Transverse colon (tissue), 4 donors: ENCODE measurements around the gene IPO11. TPM values are rescaled to one million over a fixed set of nuclear protein-coding genes. Genes with fewer than 3 reads are reported as not detected.

ENCODE experiments used
- DNase-seq: peaks from one replicate; pipeline ENCODE4 v3.0.0-alpha.2; 2019
- H3K27ac ChIP-seq, 4 donors: fragments of 200-600 bp; sonication (generic); 2 replicates each; pipeline ENCODE4 v1.5.1; 2016 to 2018; ENCODE audit warnings: inconsistent platforms in 4 of 4
- H3K27me3 ChIP-seq: fragments of 200-600 bp; sonication (generic); 2 replicates; pipeline ENCODE4 v1.5.1; 2017; ENCODE audit warnings: inconsistent platforms
- H3K36me3 ChIP-seq, 4 donors: fragments of 200-600 bp; sonication (generic); 2 replicates each; pipeline ENCODE4 v1.5.1; 2017 to 2019; ENCODE audit warnings: inconsistent platforms in 4 of 4
- H3K4me1 ChIP-seq, 4 donors: fragments of 200-600 bp; sonication (generic); 2 replicates each; pipeline ENCODE4 v1.5.1; 2017 to 2020; ENCODE audit warnings: inconsistent platforms in 4 of 4
- H3K4me3 ChIP-seq, 4 donors: fragments of 200-600 bp; sonication (generic); 1 replicate in 1 of 4; 2 replicates in 3 of 4; pipeline versions ENCODE4 v1.5.1 to v1.6.1; 2017 to 2019; ENCODE audit warnings: inconsistent platforms in 4 of 4
- H3K9me3 ChIP-seq, 2 donors: fragments of 200-600 bp; sonication (generic); 2 replicates each; pipeline ENCODE4 v1.5.1; 2017 to 2019; ENCODE audit warnings: inconsistent platforms in 2 of 2
- CTCF ChIP-seq, 5 experiments: fragments of 200-600 bp in 3 of 5; fragments of 450-650 bp in 2 of 5; sonication (generic) in 3 of 5; IDR thresholded peaks; 1 replicate in 2 of 5; 2 replicates in 3 of 5; pipeline ENCODE4 v1.5.1; 2016 to 2017; ENCODE audit warnings: antibody characterized with exemption in 5 of 5, inconsistent platforms in 3 of 5, mild to moderate bottlenecking in 2 of 5, moderate library complexity in 1 of 5
- EP300 ChIP-seq: sonication (generic); formaldehyde crosslinking; IDR thresholded peaks from one replicate; pipeline ENCODE4 v1.6.1; 2017; ENCODE audit warnings: antibody characterized with exemption, low read depth
- POLR2A ChIP-seq: fragments of 450-650 bp; IDR thresholded peaks from one replicate; pipeline ENCODE4 v1.6.1; 2016; ENCODE audit warnings: antibody characterized with exemption, mild to moderate bottlenecking, moderate library complexity
- POLR2AphosphoS5 ChIP-seq, 3 donors: sonication (generic); formaldehyde crosslinking; IDR thresholded peaks; one replicate each; pipeline ENCODE4 v1.6.1; 2016; ENCODE audit warnings: antibody characterized with exemption in 3 of 3
- WGBS, 2 donors: methylation state at CpG; one replicate each; pipeline ENCODE4 v1.1.5; 2018; ENCODE audit warnings: low coverage in 1 of 2; 5-methylcytosine and 5-hydroxymethylcytosine counted together
- in situ Hi-C, 4 donors: fragments of 200-750 bp; cut with MboI; loops; one replicate each; pipeline versions ENCODE4 v1.15.0 to v1.15.1; 2017; ENCODE audit warnings: low sequenced_read_pairs in 3 of 4, low pct_ligation_motif_present in 1 of 4, low pct_unique_long_range_greater_than_20kb in 1 of 4
- intact Hi-C: fragments of 100-400 bp; cut with DNase I; formaldehyde crosslinking; loops from one replicate; pipeline ENCODE4 v1.15.1; 2023; ENCODE audit warnings: low total_unique reads
- total RNA-seq, 4 donors: library from RNA; depleted of rRNA; stranded (reverse); fragments of >200 nt; gene quantifications; one replicate each; pipeline ENCODE4 v1.1.0, GENCODE V29; 2016

IPO11 gene
- total RNA-seq, 4 donors from 2014 or later: 6.4 to 37.8 (median 16.3) TPM

- Histone ChIP-seq H3K27ac (no peak overlapping the region), H3K4me1 (no peaks in the 10 kb centered on the region), H3K9me3 (no peaks in the 10 kb centered on the region), H3K36me3 (no peaks in the 10 kb centered on the region), H3K27me3 (no peaks in the 10 kb centered on the region), H3K4me3 (no peak overlapping the region)
- 69 to 86% methylated on average over 1 of the region's 1 CpG for WGBS, 2 donors
- no peak for TF ChIP-seq EP300
- TF ChIP-seq POLR2A: no peak
- intact Hi-C loops (loop anchor here (1.0 kb wide), 1 partner anchor 38 kb away; no protein-coding TSS in a partner anchor), in situ Hi-C loops (no loop called here)
- no peak for DNase-seq
These were observed 194.3 kb downstream of the IPO11 start for GRCh38 chr5:62606878-62607277.

- 91 to 97% methylated on average over 2 to 4 of the region's 4 CpGs for WGBS, 2 donors
- Histone ChIP-seq H3K4me3 (no peak overlapping the region), H3K27ac (no peak overlapping the region), H3K36me3 (no peaks in the 10 kb centered on the region), H3K4me1 (no peaks in the 10 kb centered on the region), H3K27me3 (no peaks in the 10 kb centered on the region), H3K9me3 (no peaks in the 10 kb centered on the region)
- TF ChIP-seq CTCF (IDR thresholded peaks at IDR 0.05): no peak
- no peak for TF ChIP-seq POLR2A
- TF ChIP-seq EP300: no peak
- TF ChIP-seq POLR2AphosphoS5 (IDR thresholded peaks at IDR 0.05): no peak
- DNase-seq: no peak
- intact Hi-C loops: no loop called here
- in situ Hi-C loops: no loop called here
These were observed 195.1 kb downstream of the IPO11 start for GRCh38 chr5:62607615-62608014.

GRCh38 chr5:62608529-62609511, 196.3 kb downstream of the IPO11 start:
- Histone ChIP-seq H3K4me3 (no peak overlapping the region), H3K27me3 (no peaks in the 10 kb centered on the region), H3K4me1 (no peaks in the 10 kb centered on the region), H3K27ac (no peak overlapping the region), H3K9me3 (no peaks in the 10 kb centered on the region), H3K36me3 (no peaks in the 10 kb centered on the region)
- intact Hi-C loops (no loop called here), in situ Hi-C loops (no loop called here)
- TF ChIP-seq POLR2A (no peak), POLR2AphosphoS5 (IDR thresholded peaks at IDR 0.05) (no peak), EP300 (no peak), CTCF (IDR thresholded peaks at IDR 0.05) (no peak)
- DNase-seq: no peak
- WGBS, 2 donors: 87 to 91% methylated on average over 6 to 7 of the region's 7 CpGs

GRCh38 chr5:62614355-62614754, 201.8 kb downstream of the IPO11 start:
- no peaks in the 10 kb centered on the region for H3K27me3 ChIP-seq
- H3K4me1 ChIP-seq: no peaks in the 10 kb centered on the region
- intact Hi-C loops: no loop called here
- no peaks in the 10 kb centered on the region for H3K9me3 ChIP-seq
- peaks cover 0 to 6% (median 0%) of the 10 kb centered on the region in 4 donors for H3K36me3 ChIP-seq
- TF ChIP-seq POLR2AphosphoS5 (IDR thresholded peaks at IDR 0.05) (no peak), CTCF (IDR thresholded peaks at IDR 0.05) (no peak), POLR2A (no peak), EP300 (no peak)
- WGBS, 2 donors: 96 to 100% methylated on average over 1 to 8 of the region's 8 CpGs
- no peak overlapping the region for H3K27ac ChIP-seq
- in situ Hi-C loops: no loop called here
- DNase-seq: no peak
- no peak overlapping the region for H3K4me3 ChIP-seq
